ENCODE measurements around the gene DGKD.

DNA sequence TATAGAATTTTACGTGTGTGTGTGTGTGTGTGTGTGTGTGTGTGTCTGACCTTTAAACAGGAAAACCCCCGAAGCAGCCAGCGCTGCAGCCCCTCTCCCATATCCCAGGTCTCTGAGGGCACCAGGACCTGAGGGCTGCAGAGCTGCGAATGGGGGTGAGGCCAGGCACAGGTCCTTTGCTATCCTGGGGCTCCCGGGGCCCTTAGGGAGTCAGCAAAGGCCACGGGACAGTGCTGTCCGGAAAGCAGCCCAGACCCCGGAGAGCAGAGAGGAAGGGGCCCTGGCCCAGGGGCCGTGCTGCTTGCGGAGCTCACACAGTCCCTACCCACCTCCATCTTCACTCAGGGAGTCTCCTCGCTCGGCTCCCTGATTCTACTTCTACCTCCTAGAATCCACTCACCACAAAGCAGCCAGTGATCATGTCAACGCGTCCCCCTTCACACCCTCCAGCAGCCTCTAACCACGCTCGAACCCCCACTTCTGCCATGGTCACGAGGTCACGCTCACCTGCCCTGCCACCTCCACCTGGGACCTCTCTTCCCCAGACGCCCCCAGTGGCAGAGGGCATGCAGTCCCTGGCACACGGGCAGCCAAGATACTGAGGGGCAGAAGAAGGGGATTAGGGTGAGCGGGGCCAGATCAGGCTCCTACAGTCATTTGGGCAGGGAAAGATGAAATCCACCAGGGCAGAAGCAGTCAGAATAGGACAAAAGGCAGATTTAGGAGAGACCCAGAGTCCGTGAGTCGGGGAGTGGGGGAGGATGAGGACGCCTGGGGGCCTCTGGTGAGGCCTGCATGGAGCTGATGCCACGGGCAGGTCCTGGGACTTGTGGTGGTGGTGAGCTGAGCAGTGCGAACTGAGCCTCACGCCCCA, 125.6 kb downstream of the DGKD start:
- TF ChIP-seq CTCF (IDR thresholded peaks at IDR 0.05): no peak
- TF ChIP-seq POLR2A (IDR thresholded peaks at IDR 0.05): no peak
